Thyroid gland (tissue), 4 donors: Measurements from ENCODE around the gene SLC10A7.

Experiments
- POLR2A ChIP-seq, 2 donors: fragments of 450-650 bp; IDR thresholded peaks; one replicate each; pipeline ENCODE4 v1.6.1; 2017; ENCODE audit warnings: antibody characterized with exemption in 2 of 2, mild to moderate bottlenecking in 2 of 2, moderate library complexity in 1 of 2
- TF ChIP-seq, protein P1 (sequence below), 6 experiments: fragments of 200-600 bp in 3 of 6; fragments of 450-650 bp in 3 of 6; sonication (generic) in 3 of 6; IDR thresholded peaks; one replicate each; pipeline ENCODE4 v1.5.1; 2016 to 2019; ENCODE audit warnings: antibody characterized with exemption in 6 of 6, mild to moderate bottlenecking in 2 of 6, inconsistent platforms in 1 of 6, moderate library complexity in 1 of 6

DNA sequence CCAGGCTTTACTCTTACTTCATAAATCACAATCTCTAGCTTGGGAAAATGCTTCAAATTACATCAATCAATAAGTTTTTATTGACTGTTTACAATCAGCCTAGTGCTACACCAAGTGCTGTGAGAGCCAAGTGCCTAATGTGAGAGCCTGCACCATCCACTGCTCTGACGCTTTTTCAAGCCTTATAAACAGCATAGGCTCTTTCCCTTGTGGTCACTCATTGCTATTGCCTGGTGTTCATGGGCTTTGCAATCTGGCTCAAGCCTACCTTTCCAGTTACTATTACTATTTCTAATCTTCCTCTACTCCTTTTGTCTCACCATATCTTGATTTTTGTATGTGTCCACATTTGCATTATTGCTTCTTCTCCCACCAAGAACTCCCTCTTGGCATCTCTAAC, 230.4 kb downstream of the SLC10A7 start:
- TF ChIP-seq POLR2A (IDR thresholded peaks at IDR 0.05): no peak
- TF ChIP-seq, protein P1, sequence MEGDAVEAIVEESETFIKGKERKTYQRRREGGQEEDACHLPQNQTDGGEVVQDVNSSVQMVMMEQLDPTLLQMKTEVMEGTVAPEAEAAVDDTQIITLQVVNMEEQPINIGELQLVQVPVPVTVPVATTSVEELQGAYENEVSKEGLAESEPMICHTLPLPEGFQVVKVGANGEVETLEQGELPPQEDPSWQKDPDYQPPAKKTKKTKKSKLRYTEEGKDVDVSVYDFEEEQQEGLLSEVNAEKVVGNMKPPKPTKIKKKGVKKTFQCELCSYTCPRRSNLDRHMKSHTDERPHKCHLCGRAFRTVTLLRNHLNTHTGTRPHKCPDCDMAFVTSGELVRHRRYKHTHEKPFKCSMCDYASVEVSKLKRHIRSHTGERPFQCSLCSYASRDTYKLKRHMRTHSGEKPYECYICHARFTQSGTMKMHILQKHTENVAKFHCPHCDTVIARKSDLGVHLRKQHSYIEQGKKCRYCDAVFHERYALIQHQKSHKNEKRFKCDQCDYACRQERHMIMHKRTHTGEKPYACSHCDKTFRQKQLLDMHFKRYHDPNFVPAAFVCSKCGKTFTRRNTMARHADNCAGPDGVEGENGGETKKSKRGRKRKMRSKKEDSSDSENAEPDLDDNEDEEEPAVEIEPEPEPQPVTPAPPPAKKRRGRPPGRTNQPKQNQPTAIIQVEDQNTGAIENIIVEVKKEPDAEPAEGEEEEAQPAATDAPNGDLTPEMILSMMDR (IDR thresholded peaks at IDR 0.05): no peak
